HUES48 (cell line): ENCODE measurements around the gene PDK1.

Experiments used
- H3K27ac ChIP-seq: one replicate; pipeline ENCODE4 v1.7.0; 2013; ENCODE audit warnings: low read depth, low read length, inconsistent platforms
- H3K27me3 ChIP-seq: 2 replicates; pipeline ENCODE4 v1.6.1; 2013; ENCODE audit warnings: mild to moderate bottlenecking, low read length; ENCODE audit not compliant: control insufficient read depth, insufficient read depth
- H3K36me3 ChIP-seq: 2 replicates; pipeline ENCODE4 v1.6.1; 2013; ENCODE audit warnings: low read length; ENCODE audit not compliant: control insufficient read depth, insufficient read depth
- H3K4me1 ChIP-seq: 2 replicates; pipeline ENCODE4 v1.6.1; 2013; ENCODE audit warnings: mild to moderate bottlenecking, low read length; ENCODE audit not compliant: control insufficient read depth, insufficient read depth
- H3K4me3 ChIP-seq: 2 replicates; pipeline ENCODE4 v1.5.1; 2013; ENCODE audit warnings: mild to moderate bottlenecking, low read depth, low read length
- H3K9ac ChIP-seq: 2 replicates; pipeline ENCODE4 v1.6.1; 2013; ENCODE audit warnings: mild to moderate bottlenecking, low read depth, low read length, moderate library complexity
- H3K9me3 ChIP-seq: 2 replicates; pipeline ENCODE4 v1.6.1; 2013; ENCODE audit warnings: low read length; ENCODE audit not compliant: control insufficient read depth, insufficient read depth

The PDK1 gene

GRCh38 chr2:172639823-172640222 is 83.9 kb downstream of the PDK1 start:
- peaks cover 3% of the 10 kb centered on the region; the same call in 1 of the 2 replicates for H3K4me1 ChIP-seq
- no peak overlapping the region for H3K9ac ChIP-seq
- no peak overlapping the region for H3K4me3 ChIP-seq
- H3K27ac ChIP-seq, result no peak overlapping the region
- H3K9me3 ChIP-seq, result no peaks in the 10 kb centered on the region
- no peaks in the 10 kb centered on the region for H3K27me3 ChIP-seq
- no peaks in the 10 kb centered on the region for H3K36me3 ChIP-seq

DNA sequence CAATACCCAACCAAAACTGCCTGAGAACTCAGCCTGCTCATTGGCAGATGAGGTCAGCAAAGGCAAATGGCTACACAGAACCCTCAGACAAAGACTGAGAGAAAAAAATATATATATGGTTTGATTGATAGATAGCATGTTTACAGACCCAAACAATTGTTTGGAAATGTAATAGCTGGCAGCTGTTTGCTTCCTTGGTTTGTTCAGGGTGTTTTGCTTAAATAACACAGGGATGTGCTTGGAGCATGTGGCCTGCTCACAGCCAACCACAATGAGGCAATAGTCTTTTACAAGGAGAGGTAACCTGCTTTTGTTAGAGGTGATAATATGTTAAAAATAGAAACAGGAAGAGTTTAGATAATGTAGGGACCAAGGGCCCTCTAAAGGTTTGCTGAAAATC is 84.5 kb downstream of the PDK1 start:
- Histone ChIP-seq H3K4me3 (no peak overlapping the region), H3K9ac (no peak overlapping the region), H3K27me3 (no peaks in the 10 kb centered on the region), H3K9me3 (no peaks in the 10 kb centered on the region), H3K4me1 (peaks cover 3% of the 10 kb centered on the region; the same call in 1 of the 2 replicates), H3K27ac (no peak overlapping the region), H3K36me3 (no peaks in the 10 kb centered on the region)

DNA sequence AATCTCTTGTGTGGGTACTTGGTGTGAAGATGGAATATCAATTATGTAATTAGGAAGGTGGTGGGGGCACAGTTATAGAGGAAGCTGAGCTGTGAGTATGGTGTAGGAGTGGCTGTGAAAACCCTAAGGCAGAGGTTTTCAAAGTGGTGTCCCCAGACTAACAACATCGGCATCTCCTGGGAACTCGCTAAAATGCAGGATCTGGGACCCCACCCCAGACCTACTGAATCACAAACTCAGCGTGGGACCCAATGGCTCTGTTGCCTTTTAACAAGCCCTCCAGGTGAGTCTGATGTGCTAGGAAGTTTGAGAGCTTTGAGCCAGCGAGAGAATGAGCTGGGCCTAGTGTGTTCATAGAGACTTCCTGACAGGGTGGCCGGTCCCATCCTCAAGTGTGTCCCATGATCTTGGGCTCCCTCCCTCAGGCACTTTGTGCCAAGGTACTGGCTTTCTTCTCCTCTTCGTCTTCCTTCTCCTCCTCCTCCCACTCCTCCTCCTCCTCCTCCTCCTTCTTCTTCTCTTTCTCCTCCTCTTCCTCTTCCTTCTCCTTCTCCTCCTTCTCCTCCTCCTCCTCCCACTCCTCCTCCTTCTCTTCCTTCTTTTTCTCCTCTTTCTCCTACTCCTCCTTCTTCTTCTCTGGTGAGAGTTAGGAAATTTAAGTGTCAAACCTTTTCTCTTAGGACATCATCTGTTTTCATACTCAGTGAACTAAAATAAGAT is 86.6 kb downstream of the PDK1 start:
- Histone ChIP-seq H3K4me1 (no peaks in the 10 kb centered on the region), H3K4me3 (no peak overlapping the region), H3K36me3 (no peaks in the 10 kb centered on the region), H3K27ac (no peak overlapping the region), H3K9me3 (0 out of 2 replicates have a peak, but pooled peaks cover 4% of the 10 kb centered on the region), H3K27me3 (no peaks in the 10 kb centered on the region), H3K9ac (no peak overlapping the region)

DNA sequence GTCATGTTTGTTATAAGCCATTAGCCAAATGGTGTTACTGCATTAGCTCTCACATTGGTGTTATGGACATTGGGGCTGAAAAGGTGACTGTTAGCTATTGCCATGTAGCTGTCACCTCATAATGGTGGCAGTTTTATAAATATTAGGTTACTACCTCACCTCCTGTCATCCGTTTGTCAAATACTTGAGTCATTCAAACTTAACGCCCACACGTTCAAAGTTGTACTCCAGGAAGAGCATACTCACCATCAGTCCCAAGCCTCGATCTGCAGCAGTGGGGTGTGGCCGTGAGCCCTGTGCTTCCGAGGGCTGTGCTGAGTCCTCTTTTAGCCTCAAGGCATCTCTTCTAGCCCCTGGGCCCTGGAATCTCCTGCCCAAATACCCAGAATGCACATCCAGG is 87.3 kb downstream of the PDK1 start:
- Histone ChIP-seq H3K27me3 (no peaks in the 10 kb centered on the region), H3K4me3 (no peak overlapping the region), H3K9ac (no peak overlapping the region), H3K27ac (no peak overlapping the region), H3K36me3 (no peaks in the 10 kb centered on the region), H3K9me3 (peaks cover 10% of the 10 kb centered on the region), H3K4me1 (no peaks in the 10 kb centered on the region)

- Histone ChIP-seq H3K4me3 (no peak overlapping the region), H3K27me3 (no peaks in the 10 kb centered on the region), H3K9me3 (peaks cover 14% of the 10 kb centered on the region), H3K36me3 (no peaks in the 10 kb centered on the region), H3K27ac (no peak overlapping the region), H3K4me1 (no peaks in the 10 kb centered on the region), H3K9ac (no peak overlapping the region)
Measured at GRCh38 chr2:172647439-172647838, 91.5 kb downstream of the PDK1 start.

- no peaks in the 10 kb centered on the region for H3K4me1 ChIP-seq
- no peak overlapping the region for H3K4me3 ChIP-seq
- H3K27ac ChIP-seq, result no peak overlapping the region
- no peak overlapping the region for H3K9ac ChIP-seq
- no peaks in the 10 kb centered on the region for H3K36me3 ChIP-seq
- H3K27me3 ChIP-seq, result no peaks in the 10 kb centered on the region
- H3K9me3 ChIP-seq, result peaks cover 4% of the 10 kb centered on the region; the same call in 1 of the 2 replicates
Measured at GRCh38 chr2:172655091-172655837, 99.4 kb downstream of the PDK1 start.

- H3K9ac ChIP-seq, result no peak overlapping the region
- no peaks in the 10 kb centered on the region for H3K27me3 ChIP-seq
- no peak overlapping the region for H3K27ac ChIP-seq
- no peak overlapping the region for H3K4me3 ChIP-seq
- H3K36me3 ChIP-seq, result no peaks in the 10 kb centered on the region
- H3K4me1 ChIP-seq, result no peaks in the 10 kb centered on the region
- H3K9me3 ChIP-seq, result peaks cover 4% of the 10 kb centered on the region; the same call in 1 of the 2 replicates
Measured at GRCh38 chr2:172655838-172656573, 100.1 kb downstream of the PDK1 start.
